ENCODE measurements around the gene LTK.

GRCh38 chr15:41512512-41512939 lies 1.1 kb downstream of the LTK start:
- TF ChIP-seq RCOR1 (IDR thresholded peaks at IDR 0.05; ENCODE audit: insufficient replicate concordance, low read length), result no peak
- TF ChIP-seq CTCF (conservative IDR thresholded peaks at IDR 0.05; ENCODE audit: low read depth, low read length), result no peak
- no peak for TF ChIP-seq CHD1 (IDR thresholded peaks at IDR 0.05; ENCODE audit: low read depth, low read length)
- no peak for TF ChIP-seq RAD21 (IDR thresholded peaks at IDR 0.05; ENCODE audit: low read length)
- TF ChIP-seq NFE2L2 (IDR thresholded peaks at IDR 0.05; ENCODE audit: low read depth, low read length), result no peak
- TF ChIP-seq POLR2A (IDR thresholded peaks at IDR 0.05; ENCODE audit: low read depth, low read length), result no peak
- TF ChIP-seq BHLHE40 (IDR thresholded peaks at IDR 0.05; ENCODE audit: low read depth, low read length), result no peak
- no peak for TF ChIP-seq MAZ (IDR thresholded peaks at IDR 0.05; ENCODE audit: borderline replicate concordance, low read depth, low read length)
- no peak for TF ChIP-seq USF2 (IDR thresholded peaks at IDR 0.05; ENCODE audit: low read depth, low read length)

Data from IMR-90 (cell line).